Right lung (tissue), 10 donors: Measurements from ENCODE around the gene OPN1SW. TPM values are rescaled to one million over a fixed set of nuclear protein-coding genes. Genes with fewer than 3 reads are reported as not detected.

Source experiments
- DNase-seq, 2 donors: peaks; one replicate each; pipeline ENCODE4 v3.0.0-alpha.2; 2013
- long read RNA-seq, 8 donors: transcript quantifications; one replicate each; lab custom pipeline, GENCODE V29; 2026
- polyA plus RNA-seq, 5 donors: library from polyadenylated mRNA; unstranded; fragments of 120-200 nt; gene quantifications; one replicate each; pipeline versions ENCODE4 v1.2.1 to v1.2.3, GENCODE V29; 2013; ENCODE audit warnings: inconsistent platforms in 1 of 5, low replicate concordance in 1 of 5; ENCODE audit not compliant: insufficient read length in 5 of 5, insufficient read depth in 1 of 5

Gene OPN1SW
- 1 to 10 TPM; 1.2 to 1.5 (median 1.3) TPM for polyA plus RNA-seq
- long read RNA-seq, donor 1, result 0 reads
- long read RNA-seq, donor 2, result 0 reads
- long read RNA-seq, donor 3, result 0 reads
- long read RNA-seq, donor 4, result 0 reads
- long read RNA-seq, donor 5, result 0 reads
- long read RNA-seq, donor 6, result 0 reads
- long read RNA-seq, donor 7, result 0 reads
- long read RNA-seq, donor 8, result 0 reads

DNA sequence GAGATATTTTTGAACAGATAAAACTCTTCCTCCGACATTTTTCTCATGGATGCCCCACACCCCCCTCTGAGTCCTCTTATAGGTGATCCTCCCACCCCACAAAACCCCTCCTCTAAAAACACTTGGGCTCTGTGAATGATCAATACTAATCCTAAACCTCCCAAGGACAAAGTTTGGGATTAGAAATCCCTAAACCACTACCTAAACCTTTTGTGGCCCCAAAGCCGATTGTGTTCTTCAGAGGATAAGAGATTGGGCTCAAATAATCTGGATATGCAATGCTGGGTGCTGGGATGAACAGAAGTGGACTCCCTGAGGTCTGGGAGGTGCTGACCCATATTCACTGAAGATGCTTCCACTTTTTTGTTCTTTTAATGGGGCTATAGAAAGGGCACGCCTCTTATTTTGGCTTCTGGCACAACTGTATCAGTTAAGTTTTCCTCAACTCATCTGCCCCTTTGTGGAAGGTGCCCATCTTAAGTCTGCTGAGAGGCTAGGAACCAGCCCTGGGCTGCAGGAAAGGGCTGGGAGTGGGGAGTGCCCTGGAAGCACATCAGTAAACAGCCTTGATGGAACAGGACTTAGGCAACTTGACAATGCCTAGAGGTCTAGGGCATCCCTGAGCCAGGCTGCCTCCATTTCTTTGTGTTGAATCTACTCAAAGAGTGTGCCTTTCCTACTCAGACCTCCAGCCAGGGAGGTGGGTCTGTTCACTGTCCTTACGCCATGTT, at the start of gene OPN1SW:
Gene OPN1SW (minus strand): TSS at position 51 of the 731 bp plus-strand sequence. CDS start 13 bp downstream, at position 38.
- DNase-seq, result no peak

DNA sequence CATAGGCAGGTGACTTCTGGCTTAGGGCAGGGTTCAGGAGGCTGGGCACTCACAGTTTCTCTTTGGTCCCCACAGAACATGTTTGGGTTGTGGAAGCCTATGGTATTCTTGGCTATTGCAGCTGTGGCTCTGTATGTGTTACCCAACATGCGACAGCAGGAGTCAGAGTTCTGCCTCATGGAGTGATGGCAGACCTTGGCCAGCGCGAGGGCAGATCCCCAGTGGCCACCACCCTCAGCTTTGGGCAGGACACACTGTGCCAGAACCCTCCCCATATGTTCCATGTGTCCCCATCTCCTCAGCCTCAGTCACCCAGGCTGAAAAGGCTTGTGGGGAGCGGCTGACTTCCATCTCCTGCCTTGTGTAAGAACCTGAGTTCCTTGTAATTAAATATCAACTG, 46.1 kb upstream of the OPN1SW start:
- DNase-seq, result no peak

DNA sequence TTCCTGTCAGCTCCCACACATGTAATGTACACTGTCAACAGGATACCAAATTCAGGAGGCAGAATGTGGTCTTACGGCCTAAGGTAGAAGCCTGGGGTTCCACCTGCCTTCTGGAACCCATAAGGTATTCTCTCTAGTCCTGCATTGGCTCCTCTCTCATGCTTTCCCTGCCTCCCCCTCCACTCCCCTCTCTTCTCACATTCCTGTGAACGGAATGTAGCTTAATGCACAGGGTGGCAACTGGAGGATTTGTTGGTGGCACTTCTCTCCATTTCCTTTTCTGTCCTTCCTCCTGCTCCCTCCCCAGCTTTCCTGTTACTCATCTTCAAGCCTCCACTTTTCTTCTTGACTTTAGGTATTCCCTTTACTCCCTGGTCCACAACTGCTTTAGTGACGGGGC, 43.1 kb upstream of the OPN1SW start:
- no peak for DNase-seq

GRCh38 chr7:128815289-128815942, 39.8 kb upstream of the OPN1SW start:
- no peak for DNase-seq

GRCh38 chr7:128814499-128814898, 38.9 kb upstream of the OPN1SW start:
- no peak for DNase-seq

DNA sequence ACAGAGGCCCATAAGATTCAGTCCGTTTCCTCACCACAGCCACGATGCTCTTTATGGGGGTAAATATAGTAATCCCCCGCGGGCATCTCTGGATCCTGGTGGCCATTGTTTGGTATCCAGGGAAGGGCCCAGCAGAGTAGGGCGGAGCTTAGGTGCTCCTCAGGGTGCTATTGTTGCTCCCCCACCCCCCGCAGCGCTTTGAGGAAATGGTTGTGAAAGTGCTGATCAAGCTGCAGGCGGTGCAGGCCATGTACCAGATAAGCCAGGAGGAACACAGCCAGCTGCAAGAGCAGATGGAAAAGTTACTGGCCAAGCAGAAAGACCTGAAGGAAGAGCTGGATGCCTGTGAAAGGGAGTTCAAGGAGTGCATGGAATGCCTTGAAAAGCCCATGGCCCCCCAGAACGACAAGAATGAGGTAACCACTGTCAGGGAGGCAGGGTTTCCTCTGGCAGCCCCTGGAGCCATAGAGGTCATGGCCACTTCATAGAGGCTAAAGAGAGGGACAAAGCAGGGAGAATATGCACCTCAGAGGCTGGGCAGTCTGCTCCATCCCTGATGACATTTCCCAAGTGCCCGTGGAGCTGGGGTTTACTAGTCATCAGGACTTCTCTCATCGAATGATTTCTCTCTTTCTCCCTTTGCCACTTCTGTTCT, 37.0 kb upstream of the OPN1SW start:
- no peak for DNase-seq

DNA sequence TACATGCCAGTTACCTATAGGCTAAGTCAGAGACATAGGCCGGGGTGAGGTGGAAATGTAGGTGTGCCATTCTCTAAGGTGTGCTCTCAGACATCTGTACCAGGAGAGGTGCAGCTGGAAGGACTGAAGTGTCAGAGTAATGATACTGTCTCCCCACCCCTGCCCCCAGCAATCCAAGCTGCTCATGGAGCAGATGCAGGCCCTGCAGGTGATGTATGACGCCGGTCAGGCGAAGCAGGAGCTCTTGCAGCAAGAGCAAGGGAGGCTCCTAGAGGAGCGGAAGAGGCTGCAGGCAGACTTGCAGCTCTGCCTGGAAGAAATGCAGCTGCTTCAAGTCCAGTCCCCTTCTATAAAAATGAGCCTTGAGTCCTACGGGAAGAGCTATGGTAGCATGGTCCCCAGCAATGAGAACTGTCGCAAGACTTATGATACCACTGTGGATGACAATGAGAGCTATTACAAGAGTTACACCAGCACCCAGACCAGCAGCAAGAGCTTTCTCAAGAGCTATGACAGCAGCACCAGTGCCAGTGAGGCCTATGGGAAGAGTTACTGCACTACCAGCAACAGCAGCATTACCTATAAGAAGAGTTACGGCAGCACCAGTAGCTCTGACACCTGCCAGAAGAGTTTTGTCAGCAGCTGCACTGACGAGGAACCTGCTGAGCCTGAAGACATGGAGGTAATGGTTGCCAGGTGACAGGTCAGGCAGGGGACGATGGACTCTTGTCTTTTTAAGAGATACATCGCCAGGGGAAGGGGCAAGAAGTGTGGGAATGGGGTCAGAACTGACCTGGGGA, 36.2 kb upstream of the OPN1SW start:
- no peak for DNase-seq

GRCh38 chr7:128810997-128811396, 35.4 kb upstream of the OPN1SW start:
- no peak for DNase-seq

GRCh38 chr7:128810473-128810872, 34.9 kb upstream of the OPN1SW start:
- DNase-seq, result no peak

- no peak for DNase-seq
These were observed 33.8 kb upstream of the OPN1SW start for GRCh38 chr7:128809363-128809762.

DNA sequence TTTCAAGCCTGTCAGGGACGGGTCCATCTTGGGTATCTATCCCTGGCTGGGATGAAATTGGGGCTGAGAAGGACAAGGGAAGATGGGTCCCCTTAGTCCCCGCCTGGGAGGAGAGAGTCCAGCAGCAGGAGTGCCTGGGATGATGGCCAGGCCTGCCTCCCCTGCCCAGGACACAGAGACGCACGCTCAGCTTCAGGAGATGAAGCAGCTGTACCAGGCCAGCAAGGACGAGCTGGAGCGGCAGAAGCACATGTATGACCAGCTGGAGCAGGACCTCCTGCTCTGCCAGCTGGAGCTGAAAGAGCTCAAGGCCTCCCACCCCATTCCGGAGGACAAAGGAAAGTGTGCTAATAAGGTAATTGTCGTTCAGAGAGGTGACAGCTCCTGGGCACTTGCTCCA, 31.6 kb upstream of the OPN1SW start:
- DNase-seq, result no peak

- no peak for DNase-seq
These were observed 29.6 kb upstream of the OPN1SW start for GRCh38 chr7:128805225-128805624.

DNA sequence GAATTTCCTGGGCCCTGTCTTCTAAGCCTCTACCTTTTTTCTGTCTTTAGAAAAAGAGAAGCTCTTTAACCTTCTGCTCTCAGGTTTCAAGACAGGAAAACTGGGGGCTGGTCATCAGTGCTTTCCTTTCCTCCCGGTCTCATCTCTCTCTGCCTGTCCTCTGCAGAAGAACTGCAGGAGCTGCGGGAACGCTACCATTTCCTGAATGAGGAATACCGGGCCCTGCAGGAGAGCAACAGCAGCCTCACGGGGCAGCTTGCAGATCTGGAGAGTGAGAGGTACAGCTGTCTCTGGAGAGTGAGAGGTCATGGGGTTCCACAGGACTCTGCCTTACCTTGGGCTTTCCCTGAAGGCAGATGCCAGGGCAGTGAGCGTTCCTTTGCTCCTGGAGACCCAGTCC, 28.9 kb upstream of the OPN1SW start:
- no peak for DNase-seq

DNA sequence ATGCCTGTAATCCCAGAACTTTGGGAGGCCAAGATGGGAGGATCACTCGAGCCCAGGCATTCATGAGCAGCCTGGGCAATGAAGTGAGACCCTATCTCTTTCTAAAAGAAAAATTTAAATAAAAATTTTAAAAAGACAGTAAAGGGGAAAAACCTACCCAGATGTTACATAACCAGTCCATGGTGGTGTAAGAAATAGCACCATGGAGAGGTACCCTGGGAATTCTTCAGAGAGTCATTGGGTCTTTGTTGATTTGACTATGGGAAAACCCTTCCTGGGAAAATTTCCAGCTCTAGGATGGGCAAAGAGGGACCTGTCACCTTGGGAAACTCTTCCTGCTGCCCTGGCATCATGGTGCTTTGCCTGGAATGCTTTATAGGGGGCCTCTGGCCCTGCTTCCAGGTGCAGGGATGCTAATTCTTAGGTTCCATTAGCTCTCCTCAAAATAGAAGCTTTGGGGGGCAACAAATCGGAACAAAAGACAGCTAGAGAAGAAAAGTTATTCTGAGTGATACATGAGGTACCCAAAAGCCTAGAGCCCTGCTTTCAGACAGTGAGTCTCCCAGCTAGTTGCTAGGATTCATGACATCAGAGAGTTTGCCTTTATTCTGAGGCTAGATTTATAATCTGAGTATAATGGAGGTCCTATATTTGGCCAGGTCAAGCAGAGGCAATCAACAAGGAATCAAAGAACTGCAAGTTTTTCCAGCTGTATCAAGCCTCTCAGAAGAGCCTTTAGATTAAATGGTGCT, 26.2 kb upstream of the OPN1SW start:
- DNase-seq, result no peak

GRCh38 chr7:128801003-128801402, 25.4 kb upstream of the OPN1SW start:
- DNase-seq, result no peak

- no peak for DNase-seq
These were observed 25.0 kb upstream of the OPN1SW start for GRCh38 chr7:128800567-128800966.

- no peak for DNase-seq
These were observed 23.9 kb upstream of the OPN1SW start for GRCh38 chr7:128799451-128799850.

- DNase-seq, result no peak
These were observed 20.7 kb upstream of the OPN1SW start for GRCh38 chr7:128796327-128796726.

DNA sequence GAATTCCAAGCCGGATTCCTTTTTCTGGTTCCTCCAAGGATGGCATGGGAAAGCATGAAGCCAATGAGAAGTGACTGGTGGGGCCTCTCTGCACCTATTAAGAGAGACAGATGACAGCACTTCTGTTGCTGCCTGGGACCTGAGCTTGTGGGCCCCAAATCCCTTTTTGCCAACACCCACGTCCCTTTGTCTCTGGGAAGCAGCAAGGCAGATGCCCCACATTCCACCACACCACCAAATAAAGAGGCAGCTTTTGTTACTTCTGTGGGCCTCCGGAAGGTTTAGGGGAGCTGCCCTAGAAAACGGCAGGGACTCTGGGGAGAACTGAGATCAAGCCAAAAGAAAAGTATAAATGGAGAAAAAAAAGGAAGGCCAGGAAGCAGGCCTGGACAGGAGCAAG, 19.5 kb upstream of the OPN1SW start:
- no peak for DNase-seq

DNA sequence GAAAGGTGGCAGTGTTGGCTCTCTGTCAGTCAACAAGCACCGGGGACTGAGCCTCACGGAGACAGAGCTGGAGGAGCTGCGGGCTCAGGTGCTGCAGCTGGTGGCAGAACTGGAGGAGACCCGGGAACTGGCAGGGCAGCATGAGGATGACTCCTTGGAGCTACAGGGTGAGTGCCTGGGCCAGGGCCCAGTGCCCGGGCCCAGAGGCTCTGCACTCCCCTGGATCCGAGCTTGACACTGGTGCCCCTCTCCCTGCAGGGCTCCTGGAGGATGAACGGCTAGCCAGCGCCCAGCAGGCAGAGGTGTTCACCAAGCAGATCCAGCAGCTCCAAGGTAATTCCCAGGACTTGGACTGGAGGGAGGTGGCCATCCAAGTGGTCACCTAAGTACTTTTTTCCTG, 18.8 kb upstream of the OPN1SW start:
- DNase-seq, result no peak

- no peak for DNase-seq
These were observed 18.4 kb upstream of the OPN1SW start for GRCh38 chr7:128794020-128794419.
